Parathyroid adenoma (tissue), 2 donors: ENCODE data around the gene SNX17.

Experiments
- H2AFZ ChIP-seq: fragments of 300-600 bp; sonication (generic); one replicate; pipeline ENCODE4 v1.7.0; 2017; ENCODE audit warnings: antibody characterized with exemption, mild to moderate bottlenecking
- H3K27ac ChIP-seq: fragments of 300-600 bp; sonication (generic); one replicate; pipeline ENCODE4 v1.7.0; 2017
- H3K27me3 ChIP-seq: fragments of 300-600 bp; sonication (generic); one replicate; pipeline ENCODE4 v1.7.0; 2017; ENCODE audit warnings: low read length; ENCODE audit not compliant: control insufficient read depth, insufficient read depth
- H3K36me3 ChIP-seq: fragments of 300-600 bp; sonication (generic); one replicate; pipeline ENCODE4 v1.7.0; 2017; ENCODE audit warnings: low read length; ENCODE audit not compliant: control insufficient read depth, insufficient read depth
- H3K4me1 ChIP-seq: fragments of 300-600 bp; sonication (generic); one replicate; pipeline ENCODE4 v1.7.0; 2017; ENCODE audit warnings: control low read depth
- H3K4me2 ChIP-seq: fragments of 300-600 bp; sonication (generic); one replicate; pipeline ENCODE4 v1.7.0; 2017; ENCODE audit warnings: low read length
- H3K4me3 ChIP-seq: fragments of 300-600 bp; sonication (generic); one replicate; pipeline ENCODE4 v1.7.0; 2017; ENCODE audit warnings: low read depth, low read length
- H3K79me2 ChIP-seq: fragments of 300-600 bp; sonication (generic); one replicate; pipeline ENCODE4 v1.7.0; 2017; ENCODE audit warnings: control low read depth
- H3K9ac ChIP-seq: fragments of 300-600 bp; sonication (generic); one replicate; pipeline ENCODE4 v1.7.0; 2017; ENCODE audit warnings: mild to moderate bottlenecking
- H3K9me3 ChIP-seq: fragments of 300-600 bp; sonication (generic); one replicate; pipeline ENCODE4 v1.7.0; 2017; ENCODE audit warnings: low read length; ENCODE audit not compliant: control insufficient read depth
- CTCF ChIP-seq: fragments of 300-600 bp; sonication (generic); IDR thresholded peaks from one replicate; pipeline ENCODE4 v1.7.0; 2017; ENCODE audit warnings: antibody characterized with exemption, mild to moderate bottlenecking
- donor health status: primary hyperparathyroidism.

Gene SNX17

GRCh38 chr2:27375513-27376099 is 5.2 kb downstream of the SNX17 start:
- Histone ChIP-seq H3K9me3 (no peaks in the 10 kb centered on the region), H3K4me2 (no peak overlapping the region), H3K4me3 (no peak overlapping the region), H3K9ac (no peak overlapping the region), H3K79me2 (peaks cover 27% of the 10 kb centered on the region), H3K4me1 (peaks cover 6% of the 10 kb centered on the region), H3K27ac (no peak overlapping the region), H3K27me3 (no peaks in the 10 kb centered on the region), H2AFZ (no peak overlapping the region), H3K36me3 (no peaks in the 10 kb centered on the region)
- no peak for TF ChIP-seq CTCF

DNA sequence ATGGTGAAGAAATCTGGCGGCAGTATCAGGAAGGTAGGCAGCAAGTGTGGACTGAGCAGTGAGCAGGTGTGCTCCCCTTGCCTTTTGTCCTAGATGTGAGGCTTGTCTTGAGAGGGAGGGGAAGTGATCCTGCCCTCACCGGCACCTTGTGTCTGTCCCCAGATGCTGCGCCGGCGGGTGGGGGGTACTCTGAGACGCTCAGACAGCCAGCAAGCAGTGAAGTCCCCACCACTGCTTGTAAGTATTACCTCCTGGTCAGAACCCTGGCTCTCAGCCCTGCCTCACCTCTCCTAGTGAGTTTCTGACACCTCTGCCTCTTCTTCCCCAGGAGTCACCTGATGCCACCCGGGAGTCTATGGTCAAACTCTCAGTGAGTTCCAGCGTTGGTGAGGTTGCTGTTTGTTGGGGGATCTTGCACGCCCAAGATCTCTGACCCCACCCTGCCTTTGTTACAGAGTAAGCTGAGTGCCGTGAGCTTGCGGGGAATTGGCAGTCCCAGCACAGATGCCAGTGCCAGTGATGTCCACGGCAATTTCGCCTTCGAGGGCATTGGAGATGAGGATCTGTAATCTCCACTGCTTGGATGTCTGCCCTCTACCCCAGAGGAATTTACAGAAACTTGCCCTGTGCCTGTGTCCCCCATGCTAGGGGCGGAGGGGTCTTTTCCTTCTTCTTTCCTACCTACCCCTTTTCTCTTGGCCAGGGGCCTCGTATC is 5.9 kb downstream of the SNX17 start:
- no peak overlapping the region for H3K4me3 ChIP-seq
- H2AFZ ChIP-seq, result no peak overlapping the region
- TF ChIP-seq CTCF, result no peak
- H3K9me3 ChIP-seq, result no peaks in the 10 kb centered on the region
- no peak overlapping the region for H3K9ac ChIP-seq
- H3K79me2 ChIP-seq, result peaks cover 24% of the 10 kb centered on the region
- H3K4me1 ChIP-seq, result peaks cover 6% of the 10 kb centered on the region
- H3K4me2 ChIP-seq, result no peak overlapping the region
- H3K27ac ChIP-seq, result no peak overlapping the region
- H3K27me3 ChIP-seq, result no peaks in the 10 kb centered on the region
- no peaks in the 10 kb centered on the region for H3K36me3 ChIP-seq

DNA sequence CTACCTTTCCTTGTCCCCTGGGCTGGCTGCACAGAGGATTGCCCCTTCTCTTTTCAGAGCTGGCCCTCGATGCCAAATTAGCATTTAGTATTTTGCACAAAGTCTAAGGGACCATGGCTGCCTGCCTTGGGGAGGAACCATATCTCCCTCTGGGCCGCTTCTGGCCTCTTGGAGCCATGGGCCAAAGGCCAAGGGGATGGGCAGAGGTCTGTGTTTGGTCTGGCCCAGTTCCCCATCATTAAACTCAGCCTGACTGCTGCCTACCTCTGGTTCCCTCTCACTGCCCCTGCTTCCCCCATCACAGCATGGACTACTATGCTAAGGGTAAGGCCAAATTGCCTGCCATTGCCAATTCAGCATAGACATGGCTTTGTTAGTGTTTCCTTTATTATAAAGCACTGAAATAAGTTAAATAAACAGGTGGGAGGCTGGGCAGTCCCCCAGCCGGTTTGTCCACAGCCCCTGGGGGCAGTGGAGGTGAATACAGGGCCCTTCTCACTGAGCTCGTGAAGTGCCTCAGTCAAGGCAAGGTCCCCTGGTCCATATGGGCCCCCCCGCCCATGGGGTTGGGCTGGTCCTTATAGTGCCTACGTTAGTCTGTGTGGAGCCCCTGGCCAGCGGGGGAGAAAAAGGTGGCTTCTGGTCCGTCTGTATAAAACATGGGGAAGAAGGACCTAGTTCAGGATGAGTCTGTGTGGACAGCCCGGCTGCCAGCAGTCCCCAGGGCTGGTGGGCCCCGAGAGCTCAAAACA is 6.6 kb downstream of the SNX17 start:
- Histone ChIP-seq H3K9me3 (no peaks in the 10 kb centered on the region), H3K27me3 (no peaks in the 10 kb centered on the region), H3K9ac (no peak overlapping the region), H3K79me2 (peaks cover 21% of the 10 kb centered on the region), H3K4me2 (no peak overlapping the region), H3K4me3 (no peak overlapping the region), H3K4me1 (peaks cover 6% of the 10 kb centered on the region), H3K36me3 (no peaks in the 10 kb centered on the region), H3K27ac (no peak overlapping the region), H2AFZ (no peak overlapping the region)
- no peak for TF ChIP-seq CTCF

- Histone ChIP-seq H3K36me3 (no peaks in the 10 kb centered on the region), H3K79me2 (peaks cover 15% of the 10 kb centered on the region), H3K27me3 (no peaks in the 10 kb centered on the region), H3K4me3 (no peak overlapping the region), H2AFZ (no peak overlapping the region), H3K9ac (no peak overlapping the region), H3K4me2 (no peak overlapping the region), H3K27ac (no peak overlapping the region), H3K9me3 (no peaks in the 10 kb centered on the region), H3K4me1 (peaks cover 6% of the 10 kb centered on the region)
- no peak for TF ChIP-seq CTCF
Measured at GRCh38 chr2:27377618-27378095, 7.2 kb downstream of the SNX17 start.
